ENCODE results near the gene SCYGR3. TPM values are rescaled to one million over a fixed set of nuclear protein-coding genes. Genes with fewer than 3 reads are reported as not detected.

SCYGR3 gene
- total and polyA plus RNA-seq, 4 donors = not detected

DNA sequence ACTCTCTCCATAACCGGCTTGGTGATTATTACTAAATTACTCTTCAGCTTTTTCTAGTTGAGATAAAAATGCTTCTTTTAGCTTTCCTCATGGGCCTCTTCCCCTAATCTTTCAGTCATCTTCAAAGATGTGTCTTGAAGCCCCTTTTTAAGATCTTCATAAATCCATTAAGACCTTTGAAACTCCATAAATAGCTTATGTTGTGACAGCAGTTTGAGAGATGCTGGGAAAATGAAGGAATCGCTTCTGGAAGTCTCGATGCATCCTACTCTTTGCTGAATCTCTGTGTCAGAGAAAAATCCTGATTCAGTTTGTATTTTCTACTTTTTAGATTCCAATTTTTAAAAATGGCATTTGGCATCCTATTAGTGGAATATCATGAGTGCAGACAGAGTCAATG lies 15.7 kb upstream of the SCYGR3 start:
- Histone ChIP-seq H3K4me3 (no peak overlapping the region), H3K9ac (ENCODE audit: insufficient read depth in 1 of 2, low read length in 2 of 2) (no peak overlapping the region), H3K27me3 (ENCODE audit: control insufficient read depth in 3 of 3, insufficient read depth in 3 of 3, low read length in 2 of 3) (no peaks in the 10 kb centered on the region), H3K36me3 (ENCODE audit: control insufficient read depth in 4 of 4, insufficient read depth in 4 of 4, low read length in 4 of 4) (no peaks in the 10 kb centered on the region), H3K9me3 (ENCODE audit: control insufficient read depth in 4 of 4, insufficient read depth in 3 of 4, low read length in 3 of 4) (no peaks in the 10 kb centered on the region), H3K27ac (ENCODE audit: low read depth in 1 of 2, low read length in 1 of 2) (no peak overlapping the region), H3K4me1 (ENCODE audit: control insufficient read depth in 5 of 5, insufficient read depth in 5 of 5, low read length in 5 of 5) (no peaks in the 10 kb centered on the region)
- no peak for ATAC-seq (ENCODE audit: insufficient read depth, low FRiP score)
- no peak for DNase-seq
- 83 to 89% methylated on average over 3 of the region's 3 CpGs for WGBS, 2 donors
- TF ChIP-seq, protein P1, sequence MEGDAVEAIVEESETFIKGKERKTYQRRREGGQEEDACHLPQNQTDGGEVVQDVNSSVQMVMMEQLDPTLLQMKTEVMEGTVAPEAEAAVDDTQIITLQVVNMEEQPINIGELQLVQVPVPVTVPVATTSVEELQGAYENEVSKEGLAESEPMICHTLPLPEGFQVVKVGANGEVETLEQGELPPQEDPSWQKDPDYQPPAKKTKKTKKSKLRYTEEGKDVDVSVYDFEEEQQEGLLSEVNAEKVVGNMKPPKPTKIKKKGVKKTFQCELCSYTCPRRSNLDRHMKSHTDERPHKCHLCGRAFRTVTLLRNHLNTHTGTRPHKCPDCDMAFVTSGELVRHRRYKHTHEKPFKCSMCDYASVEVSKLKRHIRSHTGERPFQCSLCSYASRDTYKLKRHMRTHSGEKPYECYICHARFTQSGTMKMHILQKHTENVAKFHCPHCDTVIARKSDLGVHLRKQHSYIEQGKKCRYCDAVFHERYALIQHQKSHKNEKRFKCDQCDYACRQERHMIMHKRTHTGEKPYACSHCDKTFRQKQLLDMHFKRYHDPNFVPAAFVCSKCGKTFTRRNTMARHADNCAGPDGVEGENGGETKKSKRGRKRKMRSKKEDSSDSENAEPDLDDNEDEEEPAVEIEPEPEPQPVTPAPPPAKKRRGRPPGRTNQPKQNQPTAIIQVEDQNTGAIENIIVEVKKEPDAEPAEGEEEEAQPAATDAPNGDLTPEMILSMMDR (IDR thresholded peaks at IDR 0.05; ENCODE audit: control extremely low read depth, extremely low read depth) = no peak

DNA sequence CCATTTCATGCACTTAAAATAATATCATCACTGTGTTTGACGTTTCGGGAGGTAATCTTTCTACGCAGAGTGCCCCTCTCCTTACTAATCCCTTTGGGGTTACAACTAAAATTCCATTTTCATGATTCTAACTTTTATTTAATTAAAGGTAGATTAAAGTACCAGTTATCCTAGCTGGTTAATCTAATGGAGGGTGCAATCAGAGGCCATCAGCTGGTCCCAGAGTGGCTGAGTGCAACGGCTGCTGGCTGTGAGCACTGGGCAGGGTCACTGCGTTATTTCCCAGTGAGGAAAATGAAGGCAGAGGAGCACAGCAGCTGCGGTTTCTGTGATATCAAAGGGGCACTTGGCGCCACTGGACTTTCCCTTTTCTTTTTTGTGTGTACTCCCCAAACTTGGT lies 14.8 kb upstream of the SCYGR3 start:
- Histone ChIP-seq H3K9ac (ENCODE audit: insufficient read depth in 1 of 2, low read length in 2 of 2) (no peak overlapping the region), H3K36me3 (ENCODE audit: control insufficient read depth in 4 of 4, insufficient read depth in 4 of 4, low read length in 4 of 4) (no peaks in the 10 kb centered on the region), H3K27me3 (ENCODE audit: control insufficient read depth in 3 of 3, insufficient read depth in 3 of 3, low read length in 2 of 3) (no peaks in the 10 kb centered on the region), H3K4me3 (no peak overlapping the region), H3K9me3 (ENCODE audit: control insufficient read depth in 4 of 4, insufficient read depth in 3 of 4, low read length in 3 of 4) (no peaks in the 10 kb centered on the region), H3K27ac (ENCODE audit: low read depth in 1 of 2, low read length in 1 of 2) (no peak overlapping the region), H3K4me1 (ENCODE audit: control insufficient read depth in 5 of 5, insufficient read depth in 5 of 5, low read length in 5 of 5) (no peaks in the 10 kb centered on the region)
- TF ChIP-seq, protein P1 (IDR thresholded peaks at IDR 0.05; ENCODE audit: control extremely low read depth, extremely low read depth) = no peak
- WGBS, 2 donors = 65 to 77% methylated on average over 7 of the region's 7 CpGs
- DNase-seq = no peak
- ATAC-seq (ENCODE audit: insufficient read depth, low FRiP score) = no peak

DNA sequence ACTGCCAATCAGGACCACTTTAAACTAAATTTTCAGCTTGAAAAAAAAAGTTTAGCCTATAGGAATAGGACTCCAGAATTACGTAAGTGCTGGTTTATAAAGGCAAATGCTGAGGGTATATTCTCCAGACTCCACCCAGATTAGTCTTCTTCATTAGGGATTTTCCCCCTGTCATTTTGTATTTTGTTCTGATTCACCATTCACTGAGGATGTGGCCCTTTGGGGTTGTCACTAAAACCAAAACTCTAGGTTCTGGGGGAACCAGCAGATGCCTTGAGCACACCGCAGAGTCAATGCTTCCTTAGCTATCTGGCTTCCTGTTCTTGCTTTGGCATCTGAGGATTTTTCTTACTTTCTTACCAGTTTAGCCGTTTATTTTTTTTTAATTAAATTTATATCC lies 13.1 kb upstream of the SCYGR3 start:
- no peak overlapping the region for H3K27ac ChIP-seq (ENCODE audit: low read depth in 1 of 2, low read length in 1 of 2)
- H3K36me3 ChIP-seq (ENCODE audit: control insufficient read depth in 4 of 4, insufficient read depth in 4 of 4, low read length in 4 of 4) = no peaks in the 10 kb centered on the region
- DNase-seq = no peak
- peaks cover 0 to 1% (median 0%) of the 10 kb centered on the region in 4 donors for H3K9me3 ChIP-seq (ENCODE audit: control insufficient read depth in 4 of 4, insufficient read depth in 3 of 4, low read length in 3 of 4)
- no peak for ATAC-seq (ENCODE audit: insufficient read depth, low FRiP score)
- H3K4me1 ChIP-seq (ENCODE audit: control insufficient read depth in 5 of 5, insufficient read depth in 5 of 5, low read length in 5 of 5) = no peaks in the 10 kb centered on the region
- WGBS, 2 donors = 69 to 77% methylated on average over 3 of the region's 3 CpGs
- H3K4me3 ChIP-seq = no peak overlapping the region
- TF ChIP-seq, protein P1 (IDR thresholded peaks at IDR 0.05; ENCODE audit: control extremely low read depth, extremely low read depth) = no peak
- H3K9ac ChIP-seq (ENCODE audit: insufficient read depth in 1 of 2, low read length in 2 of 2) = no peak overlapping the region
- H3K27me3 ChIP-seq (ENCODE audit: control insufficient read depth in 3 of 3, insufficient read depth in 3 of 3, low read length in 2 of 3) = no peaks in the 10 kb centered on the region

DNA sequence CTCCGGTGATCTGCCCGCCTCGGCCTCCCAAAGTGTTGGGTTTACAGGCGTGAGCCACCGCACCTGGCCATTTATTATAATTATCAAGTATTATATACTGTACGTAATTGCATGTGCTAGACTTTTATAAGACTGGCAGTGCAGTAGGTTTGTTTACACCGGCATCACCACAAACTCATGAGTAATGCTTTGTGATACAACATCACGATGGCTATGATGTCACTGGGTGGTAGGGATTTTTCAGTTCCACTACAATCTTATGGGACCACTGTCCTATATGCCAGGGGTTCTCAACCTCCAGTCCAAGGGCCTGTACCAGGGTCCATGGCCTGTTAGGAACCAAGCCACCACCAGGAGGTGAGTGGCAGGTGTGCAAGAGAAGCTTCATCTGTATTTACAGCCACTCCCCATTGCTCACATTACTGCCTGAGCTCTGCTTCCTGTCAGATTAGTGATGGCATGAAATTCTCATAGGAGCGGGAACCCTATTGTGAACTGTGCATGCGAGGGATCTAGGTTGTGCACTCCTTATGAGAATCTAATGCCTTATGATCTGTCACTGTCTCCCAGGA lies 12.0 kb upstream of the SCYGR3 start:
- Histone ChIP-seq H3K36me3 (ENCODE audit: control insufficient read depth in 4 of 4, insufficient read depth in 4 of 4, low read length in 4 of 4) (no peaks in the 10 kb centered on the region), H3K4me3 (no peak overlapping the region), H3K9ac (ENCODE audit: insufficient read depth in 1 of 2, low read length in 2 of 2) (no peak overlapping the region), H3K9me3 (ENCODE audit: control insufficient read depth in 4 of 4, insufficient read depth in 3 of 4, low read length in 3 of 4) (peaks cover 0 to 4% (median 2%) of the 10 kb centered on the region in 4 donors), H3K27me3 (ENCODE audit: control insufficient read depth in 3 of 3, insufficient read depth in 3 of 3, low read length in 2 of 3) (no peaks in the 10 kb centered on the region), H3K4me1 (ENCODE audit: control insufficient read depth in 5 of 5, insufficient read depth in 5 of 5, low read length in 5 of 5) (no peaks in the 10 kb centered on the region), H3K27ac (ENCODE audit: low read depth in 1 of 2, low read length in 1 of 2) (no peak overlapping the region)
- TF ChIP-seq, protein P1 (IDR thresholded peaks at IDR 0.05; ENCODE audit: control extremely low read depth, extremely low read depth) = no peak
- WGBS, 2 donors = 88 to 89% methylated on average over 10 of the region's 10 CpGs
- ATAC-seq (ENCODE audit: insufficient read depth, low FRiP score) (no peak), DNase-seq (no peak)
